Peyer's patch (tissue), 4 donors: ENCODE results near the gene PRKCZ. TPM values are rescaled to one million over a fixed set of nuclear protein-coding genes. Genes with fewer than 3 reads are reported as not detected.
"Not testable (repeated sequence)": the region's sequence is repeated elsewhere in the genome, so short reads cannot be mapped to it uniquely, and the experiment has no call there.

ENCODE experiments used
- DNase-seq, 3 donors: peaks; one replicate each; pipeline ENCODE4 v3.0.0-alpha.2; 2017 to 2019
- H3K27ac ChIP-seq, 4 donors: fragments of 200-600 bp; sonication (generic); one replicate each; pipeline ENCODE4 v1.5.1; 2016 to 2019
- H3K27me3 ChIP-seq, 2 donors: fragments of 200-600 bp; sonication (generic); one replicate each; pipeline ENCODE4 v1.5.1; 2019
- H3K36me3 ChIP-seq, 3 donors: fragments of 200-600 bp; sonication (generic); one replicate each; pipeline ENCODE4 v1.5.1; 2016 to 2019
- H3K4me1 ChIP-seq, 4 donors: fragments of 200-600 bp; sonication (generic); one replicate each; pipeline ENCODE4 v1.5.1; 2016 to 2019
- H3K4me3 ChIP-seq, 4 donors: fragments of 200-600 bp; sonication (generic); 1 replicate in 3 of 4; 2 replicates in 1 of 4; pipeline ENCODE4 v1.5.1; 2016 to 2019; ENCODE audit warnings: mild to moderate bottlenecking in 1 of 4
- H3K9me3 ChIP-seq, 4 donors: fragments of 200-600 bp; sonication (generic); one replicate each; pipeline ENCODE4 v1.5.1; 2016 to 2019; ENCODE audit warnings: mild to moderate bottlenecking in 1 of 4
- CTCF ChIP-seq, 6 experiments: fragments of 450-650 bp in 4 of 6; fragments of 200-600 bp in 2 of 6; sonication (generic) in 1 of 6; IDR thresholded peaks; one replicate each; pipeline ENCODE4 v1.5.1; 2017 to 2019; ENCODE audit warnings: antibody characterized with exemption in 6 of 6, mild to moderate bottlenecking in 3 of 6, moderate library complexity in 1 of 6
- POLR2A ChIP-seq, 2 donors: fragments of 450-650 bp; IDR thresholded peaks; one replicate each; pipeline ENCODE4 v1.5.1; 2017; ENCODE audit warnings: antibody characterized with exemption in 2 of 2, mild to moderate bottlenecking in 2 of 2, moderate library complexity in 2 of 2
- total RNA-seq, 4 donors: library from RNA; depleted of rRNA; stranded (reverse); fragments of >200 nt; gene quantifications; one replicate each; pipeline ENCODE4 v1.1.0, GENCODE V29; 2016

PRKCZ gene
- total RNA-seq, 4 donors from 2014 or later, result 51.2 to 105 (median 93.6) TPM

GRCh38 chr1:2144501-2145090 is 94.4 kb downstream of the PRKCZ start:
- H3K27me3 ChIP-seq, result no peaks in the 10 kb centered on the region
- DNase-seq, result no peak
- H3K27ac ChIP-seq, result no peak overlapping the region
- H3K36me3 ChIP-seq, result peaks cover 0 to 51% (median 0%) of the 10 kb centered on the region in 3 donors
- H3K4me3 ChIP-seq, result no peak overlapping the region
- TF ChIP-seq POLR2A (IDR thresholded peaks at IDR 0.05) (no peak), CTCF (IDR thresholded peaks at IDR 0.05) (no peak)
- H3K9me3 ChIP-seq, result no peaks in the 10 kb centered on the region
- peaks cover 0 to 3% (median 0%) of the 10 kb centered on the region in 4 donors for H3K4me1 ChIP-seq

GRCh38 chr1:2145946-2146835 is 96.0 kb downstream of the PRKCZ start:
- peak overlapping the region in 2 of 4 donors; percentile 10 to 19 for H3K27ac ChIP-seq
- no peak for DNase-seq
- no peaks in the 10 kb centered on the region for H3K4me1 ChIP-seq
- H3K9me3 ChIP-seq, result no peaks in the 10 kb centered on the region
- H3K36me3 ChIP-seq, result peaks cover 0 to 62% (median 0%) of the 10 kb centered on the region in 3 donors
- no peak for TF ChIP-seq CTCF (IDR thresholded peaks at IDR 0.05)
- TF ChIP-seq POLR2A (IDR thresholded peaks at IDR 0.05), result no peak
- H3K27me3 ChIP-seq, result no peaks in the 10 kb centered on the region
- H3K4me3 ChIP-seq, result no peak overlapping the region

- H3K4me3 ChIP-seq, result no peak overlapping the region
- H3K4me1 ChIP-seq, result no peaks in the 10 kb centered on the region
- no peaks in the 10 kb centered on the region for H3K9me3 ChIP-seq
- H3K27me3 ChIP-seq, result no peaks in the 10 kb centered on the region
- peak overlapping the region in 1 of 4 donors; percentile 19 for H3K27ac ChIP-seq
- peaks cover 0 to 64% (median 0%) of the 10 kb centered on the region in 3 donors for H3K36me3 ChIP-seq
- no peak for DNase-seq
- TF ChIP-seq CTCF (IDR thresholded peaks at IDR 0.05), result no peak
- no peak for TF ChIP-seq POLR2A (IDR thresholded peaks at IDR 0.05)
Measured at GRCh38 chr1:2146836-2147517, 96.8 kb downstream of the PRKCZ start.

- not testable (repeated sequence) for DNase-seq, H3K4me1 ChIP-seq, H3K27me3 ChIP-seq, H3K4me3 ChIP-seq, H3K9me3 ChIP-seq
- H3K27ac ChIP-seq, result peak overlapping the region in 1 of 4 donors; percentile 51
- peaks cover 0 to 64% (median 0%) of the 10 kb centered on the region in 3 donors for H3K36me3 ChIP-seq
Measured at GRCh38 chr1:2147869-2148268, 97.7 kb downstream of the PRKCZ start.

- Histone ChIP-seq H3K9me3 (no peaks in the 10 kb centered on the region), H3K4me1 (no peaks in the 10 kb centered on the region), H3K27me3 (no peaks in the 10 kb centered on the region), H3K4me3 (no peak overlapping the region), H3K27ac (peak overlapping the region; percentile 18 to 57 (median 36)), H3K36me3 (peaks cover 0 to 71% (median 0%) of the 10 kb centered on the region in 3 donors)
- DNase-seq, result peak in 2 of 3 donors; percentile 46 to 81
- no peak for TF ChIP-seq POLR2A (IDR thresholded peaks at IDR 0.05)
- no peak for TF ChIP-seq CTCF (IDR thresholded peaks at IDR 0.05)
Measured at GRCh38 chr1:2148691-2149090, 98.5 kb downstream of the PRKCZ start.
